Testis (tissue), 2 donors: ENCODE results near the gene MYO15A.

Experiments
- CTCF ChIP-seq, 3 experiments: fragments of 450-650 bp in 2 of 3; fragments of 200-600 bp in 1 of 3; sonication (generic) in 1 of 3; IDR thresholded peaks; one replicate each; pipeline ENCODE4 v1.5.1; 2016 to 2019; ENCODE audit warnings: antibody characterized with exemption in 3 of 3, mild to moderate bottlenecking in 2 of 3, moderate library complexity in 1 of 3
- POLR2A ChIP-seq: fragments of 450-650 bp; IDR thresholded peaks from one replicate; pipeline ENCODE4 v1.6.1; 2017; ENCODE audit warnings: antibody characterized with exemption, mild to moderate bottlenecking, moderate library complexity

DNA sequence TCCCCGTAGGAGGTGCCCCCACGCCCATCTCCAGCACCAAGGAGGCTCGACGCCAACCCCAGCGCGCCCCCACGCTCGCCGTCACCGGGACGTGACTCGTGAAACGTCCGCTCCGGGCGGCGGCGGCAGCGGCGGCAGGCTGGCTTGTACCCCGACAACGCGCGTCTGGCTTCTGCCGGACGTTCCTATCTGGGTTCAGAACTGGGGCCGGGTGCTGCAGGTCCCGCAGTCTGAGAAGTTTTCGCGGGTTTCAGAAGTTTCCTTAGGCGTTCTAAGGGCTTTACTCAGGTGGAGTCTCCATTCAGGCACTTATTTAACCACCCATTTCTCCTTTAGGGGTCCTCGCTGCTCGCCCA is 74.4 kb downstream of the MYO15A start:
- TF ChIP-seq CTCF (IDR thresholded peaks at IDR 0.05) (no peak), POLR2A (no peak)
